HL-60/S4 treated with phorbol 12-myristate 13-acetate at 8.2 ng/mL for 4 days and 3 days (cell line): ENCODE measurements around the gene TLX3.
"Not testable (repeated sequence)": the region's sequence is repeated elsewhere in the genome, so short reads cannot be mapped to it uniquely, and the experiment has no call there.

Experiments
- in situ Hi-C: fragments of 300-500 bp; cut with MboI; formaldehyde crosslinking; loops from 2 replicates; pipeline ENCODE4 v1.15.0; 2022; ENCODE audit warnings: low sequenced_read_pairs

The TLX3 gene

DNA sequence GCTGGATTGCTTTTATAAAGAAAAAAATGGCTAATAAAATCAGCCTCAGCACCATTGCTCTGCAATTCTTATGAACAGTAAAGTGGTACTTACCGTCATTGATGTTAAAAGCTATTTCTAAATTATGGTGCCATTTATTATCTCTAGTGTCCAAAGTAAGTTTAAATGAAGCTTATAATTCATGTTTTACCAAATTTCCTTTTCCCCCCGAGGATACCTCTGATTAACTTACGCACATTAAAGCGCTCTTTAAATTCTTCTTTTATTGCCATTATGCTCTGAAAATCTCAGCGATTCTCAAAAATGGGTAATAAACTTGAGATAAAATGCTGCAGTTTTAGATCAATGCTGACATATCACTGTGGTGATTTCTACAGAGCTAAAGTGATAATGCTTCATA lies 13.5 kb downstream of the TLX3 start:
- in situ Hi-C loops = no loop called here

GRCh38 chr5:171323007-171323406 lies 14.0 kb downstream of the TLX3 start:
- in situ Hi-C loops = no loop called here

GRCh38 chr5:171323806-171324632 lies 15.0 kb downstream of the TLX3 start:
- in situ Hi-C loops = no loop called here

DNA sequence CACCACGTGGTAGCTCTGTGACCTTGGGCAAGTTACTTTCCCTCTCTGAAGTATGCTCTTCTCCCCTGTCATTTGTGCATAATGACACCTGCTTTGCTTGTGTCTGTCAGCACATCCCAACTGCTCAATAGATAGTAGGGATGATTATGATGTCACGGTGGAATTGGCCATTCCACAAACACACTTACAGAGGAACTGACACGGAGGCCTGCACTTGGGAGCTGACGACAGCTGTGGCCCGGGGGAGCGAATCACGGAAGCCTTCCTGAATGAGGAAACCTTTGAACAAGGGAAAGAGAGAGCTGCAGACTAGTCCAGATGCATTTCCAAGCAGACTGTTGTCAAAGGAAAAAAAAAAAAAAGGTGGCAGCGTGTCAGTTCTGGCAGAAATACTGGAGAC lies 21.0 kb downstream of the TLX3 start:
- in situ Hi-C loops = no loop called here

GRCh38 chr5:171335616-171336015 lies 26.6 kb downstream of the TLX3 start:
- in situ Hi-C loops = no loop called here

- in situ Hi-C loops = no loop called here
Measured at GRCh38 chr5:171336521-171337209, 27.6 kb downstream of the TLX3 start.

- in situ Hi-C loops = no loop called here
Measured at GRCh38 chr5:171337210-171337569, 28.1 kb downstream of the TLX3 start.

- in situ Hi-C loops = no loop called here
Measured at GRCh38 chr5:171340042-171340441, 31.0 kb downstream of the TLX3 start.

DNA sequence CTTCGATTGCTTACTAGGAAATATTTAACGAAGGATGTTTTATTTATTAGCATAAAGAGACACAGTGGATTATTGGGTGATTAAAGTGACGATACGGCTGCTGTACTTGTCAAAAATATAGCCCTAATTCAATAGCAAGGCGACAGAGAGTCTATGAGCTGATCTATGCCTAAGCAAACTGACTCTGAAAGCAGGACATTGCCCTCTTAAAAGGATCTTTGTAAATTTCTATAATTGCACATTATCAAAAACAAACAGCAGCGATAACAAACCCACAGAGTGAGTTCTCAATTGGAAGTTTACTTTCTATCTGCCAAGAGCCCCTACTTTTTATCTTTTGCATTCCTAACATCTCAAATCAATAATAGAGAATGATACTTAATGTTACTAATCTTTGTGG lies 31.4 kb downstream of the TLX3 start:
- in situ Hi-C loops = no loop called here

- in situ Hi-C loops = no loop called here
Measured at GRCh38 chr5:171342362-171343111, 33.5 kb downstream of the TLX3 start.

- in situ Hi-C loops = no loop called here
Measured at GRCh38 chr5:171344936-171345608, 36.0 kb downstream of the TLX3 start.

DNA sequence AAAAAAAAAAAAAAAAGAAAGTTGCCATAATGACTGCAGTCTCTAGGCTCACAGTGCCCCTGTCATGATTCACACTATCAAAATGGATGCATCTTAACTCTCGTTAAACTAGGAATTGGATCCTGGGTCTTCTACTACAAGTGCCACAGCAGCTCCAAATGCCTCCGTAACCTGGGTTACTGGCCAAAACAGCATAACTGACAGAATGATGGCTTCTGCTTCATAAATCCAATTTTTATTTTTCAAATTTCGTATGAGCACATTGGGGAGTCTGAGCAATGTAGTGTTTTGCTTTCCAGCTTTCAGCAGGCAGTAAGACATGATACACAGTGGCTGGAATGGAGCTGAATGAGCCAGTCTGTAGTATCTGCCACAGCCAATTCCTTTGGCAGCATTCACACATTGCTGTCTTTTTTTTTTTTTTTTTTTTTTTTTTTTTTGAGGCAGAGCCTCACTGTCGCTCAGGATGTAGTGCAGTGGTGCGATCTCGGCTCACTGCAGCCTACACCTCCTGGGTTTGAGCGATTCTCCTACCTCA lies 42.6 kb downstream of the TLX3 start:
- in situ Hi-C loops = no loop called here

GRCh38 chr5:171355302-171355724 lies 46.3 kb downstream of the TLX3 start:
- in situ Hi-C loops = no loop called here

GRCh38 chr5:171357843-171358242 lies 48.8 kb downstream of the TLX3 start:
- in situ Hi-C loops = no loop called here

DNA sequence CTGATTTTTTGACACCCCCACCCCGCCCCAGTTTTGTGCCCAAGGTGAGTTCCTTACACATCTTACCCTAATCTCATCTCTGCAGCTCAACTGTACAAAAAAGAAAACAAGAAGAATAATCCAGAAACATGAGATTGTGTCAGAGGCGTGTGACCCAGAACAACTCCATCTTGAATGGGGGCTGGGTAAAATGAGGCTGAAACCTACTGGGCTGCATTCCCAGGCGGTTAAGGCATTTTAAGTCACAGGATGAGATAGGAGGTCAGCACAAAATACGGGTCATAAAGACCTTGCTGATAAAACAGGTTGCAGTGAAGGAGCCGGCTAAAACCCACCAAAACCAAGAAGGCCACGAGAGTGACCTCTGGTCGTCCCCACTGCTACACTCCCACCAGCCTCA lies 52.1 kb downstream of the TLX3 start:
- in situ Hi-C loops = not testable (repeated sequence)
